Middle frontal gyrus (tissue), 1 donor: Measurements from ENCODE around the gene TSPAN11.

Source experiments
- DNase-seq: peaks from one replicate; pipeline ENCODE4 v3.0.0-alpha.2; 2015; ENCODE audit warnings: low spot score; ENCODE audit errors: extremely low spot score

TSPAN11 gene

GRCh38 chr12:30911207-30911606 is 15.3 kb upstream of the TSPAN11 start:
- no peak for DNase-seq

DNA sequence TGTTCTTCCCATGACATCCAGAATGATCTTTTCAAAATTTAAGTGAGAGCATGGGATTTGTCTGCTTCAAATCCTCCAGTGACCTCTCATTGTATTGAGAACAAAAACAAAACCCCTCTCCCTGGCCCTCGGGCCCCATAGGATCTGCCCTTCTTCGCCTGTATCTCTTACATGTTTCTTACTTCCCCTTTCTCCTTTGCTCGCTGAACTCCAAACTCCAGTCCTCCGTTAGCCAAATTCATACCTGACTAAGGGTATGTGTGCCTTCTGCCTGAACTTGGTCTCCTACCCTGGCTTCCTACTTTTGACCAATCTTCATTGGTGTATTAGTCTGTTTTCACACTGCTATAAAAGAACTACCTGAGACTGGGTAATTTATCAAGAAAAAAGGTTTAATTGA is 13.2 kb upstream of the TSPAN11 start:
- DNase-seq, result no peak

- no peak for DNase-seq
Observed at GRCh38 chr12:30914986-30915591, 11.5 kb upstream of the TSPAN11 start.

- no peak for DNase-seq
Observed at GRCh38 chr12:30923057-30923456, 3.5 kb upstream of the TSPAN11 start.

DNA sequence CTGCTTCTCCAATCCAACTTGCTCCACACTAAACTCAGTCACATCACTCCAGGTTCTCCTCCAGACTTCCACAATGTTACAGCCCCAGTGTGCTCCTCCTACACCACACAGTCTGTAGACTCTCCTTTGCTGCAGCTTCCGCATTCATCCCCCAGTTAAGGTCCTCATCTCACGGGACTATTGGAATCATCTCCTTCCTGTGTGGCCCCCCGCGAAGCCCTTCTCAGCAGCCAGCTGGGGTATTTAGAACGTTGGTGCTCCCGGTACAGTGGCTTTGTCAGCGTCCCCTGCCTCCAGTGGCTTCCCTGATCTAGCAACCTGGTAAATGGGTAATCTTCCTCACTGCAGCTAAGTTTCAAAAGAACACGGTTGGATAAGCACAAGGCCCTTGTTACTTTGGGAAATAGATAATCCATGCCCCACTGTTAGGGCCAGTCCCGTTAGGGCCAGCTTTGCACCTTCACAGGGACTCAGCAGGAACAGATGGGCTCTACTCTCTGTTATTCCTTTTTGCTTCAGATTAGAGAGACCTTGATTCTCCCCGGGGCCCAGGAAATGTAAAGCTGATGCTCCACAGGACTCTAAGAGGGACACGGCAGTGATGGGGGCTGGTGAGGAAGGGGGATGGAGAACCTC is 823 bp upstream of the TSPAN11 start:
- DNase-seq, result no peak

- DNase-seq, result no peak
Observed at GRCh38 chr12:30927222-30927611, 669 bp downstream of the TSPAN11 start.

DNA sequence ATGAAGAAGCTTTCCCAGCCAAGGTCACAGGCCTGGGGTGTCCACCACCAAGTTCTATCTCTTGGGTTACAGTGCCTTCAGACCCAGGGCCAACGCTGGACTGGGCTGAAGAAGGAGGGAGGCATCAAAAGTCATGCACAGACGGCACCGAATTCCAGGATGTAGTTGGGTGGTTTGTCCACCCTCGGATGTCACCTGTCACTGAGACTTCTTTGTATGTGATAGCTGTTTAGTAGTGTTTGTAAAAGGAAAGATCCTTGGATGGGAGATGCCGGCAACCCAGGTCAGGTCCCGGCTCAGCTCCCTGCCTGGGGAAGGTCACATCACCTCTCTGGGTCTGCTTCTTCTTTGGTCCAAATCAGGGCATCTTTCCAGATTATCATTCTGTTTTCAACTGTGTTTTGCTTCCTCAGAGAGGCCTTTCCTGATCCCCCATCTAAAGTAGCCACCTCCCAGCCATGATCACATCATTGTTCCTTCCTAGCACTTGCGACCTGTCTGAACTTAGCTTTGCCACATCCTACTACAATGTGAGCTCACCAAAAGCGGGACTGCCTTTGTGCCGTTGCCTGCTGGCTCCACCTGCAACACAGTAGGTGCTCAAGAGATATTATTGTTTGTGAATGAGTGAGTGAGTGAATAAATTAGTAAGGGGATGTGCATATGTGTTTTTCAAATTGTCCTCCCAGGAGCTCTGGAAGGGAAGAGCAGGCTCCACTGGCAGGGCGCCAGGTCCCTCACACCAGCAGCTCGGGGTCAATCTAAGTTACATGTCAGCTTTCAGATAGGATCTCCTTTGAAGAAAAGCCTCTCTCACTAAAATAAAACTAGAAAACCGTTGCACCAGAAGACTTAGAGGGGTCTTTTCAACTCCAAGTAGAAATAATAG is 2.1 kb downstream of the TSPAN11 start:
- no peak for DNase-seq

- DNase-seq, result no peak
Observed at GRCh38 chr12:30930238-30930637, 3.7 kb downstream of the TSPAN11 start.

- no peak for DNase-seq
Observed at GRCh38 chr12:30930641-30931040, 4.1 kb downstream of the TSPAN11 start.

GRCh38 chr12:30932881-30933280 is 6.3 kb downstream of the TSPAN11 start:
- DNase-seq, result no peak

DNA sequence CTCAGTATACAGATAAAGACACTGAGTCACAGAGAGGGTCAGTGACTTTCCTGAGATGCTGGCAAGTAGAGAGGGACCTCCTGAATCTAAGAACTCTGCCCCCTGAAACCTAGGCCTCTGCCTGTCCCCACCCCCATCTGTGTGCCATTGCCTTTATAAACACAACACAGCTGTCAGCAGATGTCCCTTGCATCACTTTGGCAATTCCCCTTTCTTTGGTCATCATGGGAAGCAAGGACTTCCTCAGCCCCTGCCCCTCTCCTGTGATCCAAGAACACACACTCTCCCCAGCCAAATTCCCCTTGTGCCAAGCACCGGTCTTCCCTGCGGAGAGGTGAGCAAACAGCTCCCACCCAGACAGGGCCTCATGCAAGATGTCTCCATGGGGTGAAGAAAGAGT is 8.3 kb downstream of the TSPAN11 start:
- no peak for DNase-seq

- no peak for DNase-seq
Observed at GRCh38 chr12:30936036-30936435, 9.5 kb downstream of the TSPAN11 start.

DNA sequence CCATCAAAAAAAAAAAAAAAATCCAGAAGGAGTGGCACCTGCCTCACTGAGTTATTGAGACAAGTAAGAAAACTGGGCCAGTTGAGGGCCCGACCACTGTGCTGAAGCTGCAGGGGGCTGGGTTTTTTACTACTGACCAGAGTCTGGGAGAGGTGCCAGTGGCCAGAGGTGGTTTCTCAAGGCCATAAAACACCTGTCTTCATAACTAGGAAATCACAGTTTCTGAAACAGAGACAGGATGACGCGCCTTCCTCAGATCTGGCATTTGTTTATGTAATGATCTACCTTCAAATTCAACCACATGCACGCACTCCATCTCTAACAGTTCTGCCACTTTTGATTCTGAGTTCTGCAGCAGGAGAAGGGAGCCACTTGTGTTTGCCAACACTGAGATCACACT is 12.7 kb downstream of the TSPAN11 start:
- no peak for DNase-seq

DNA sequence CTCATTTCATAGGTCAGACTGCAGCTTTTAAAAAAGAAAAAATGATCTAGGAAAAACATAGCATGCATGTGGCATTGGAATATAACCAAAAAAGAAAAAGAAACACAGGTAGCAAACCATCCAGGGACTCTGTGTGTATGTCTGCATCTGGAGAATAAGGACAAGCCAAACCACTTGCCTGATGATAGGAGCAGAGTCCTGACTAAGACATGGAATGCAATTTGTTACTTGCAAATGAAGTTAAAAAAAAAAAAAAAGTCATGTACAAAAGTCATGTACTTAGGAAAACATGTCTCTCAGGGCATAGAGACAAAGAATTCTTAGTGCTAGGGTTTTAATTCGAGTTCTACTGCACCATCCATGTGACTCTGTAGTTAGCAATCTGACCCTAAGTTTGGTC is 15.9 kb downstream of the TSPAN11 start:
- DNase-seq, result no peak

GRCh38 chr12:30942936-30943335 is 16.4 kb downstream of the TSPAN11 start:
- no peak for DNase-seq

DNA sequence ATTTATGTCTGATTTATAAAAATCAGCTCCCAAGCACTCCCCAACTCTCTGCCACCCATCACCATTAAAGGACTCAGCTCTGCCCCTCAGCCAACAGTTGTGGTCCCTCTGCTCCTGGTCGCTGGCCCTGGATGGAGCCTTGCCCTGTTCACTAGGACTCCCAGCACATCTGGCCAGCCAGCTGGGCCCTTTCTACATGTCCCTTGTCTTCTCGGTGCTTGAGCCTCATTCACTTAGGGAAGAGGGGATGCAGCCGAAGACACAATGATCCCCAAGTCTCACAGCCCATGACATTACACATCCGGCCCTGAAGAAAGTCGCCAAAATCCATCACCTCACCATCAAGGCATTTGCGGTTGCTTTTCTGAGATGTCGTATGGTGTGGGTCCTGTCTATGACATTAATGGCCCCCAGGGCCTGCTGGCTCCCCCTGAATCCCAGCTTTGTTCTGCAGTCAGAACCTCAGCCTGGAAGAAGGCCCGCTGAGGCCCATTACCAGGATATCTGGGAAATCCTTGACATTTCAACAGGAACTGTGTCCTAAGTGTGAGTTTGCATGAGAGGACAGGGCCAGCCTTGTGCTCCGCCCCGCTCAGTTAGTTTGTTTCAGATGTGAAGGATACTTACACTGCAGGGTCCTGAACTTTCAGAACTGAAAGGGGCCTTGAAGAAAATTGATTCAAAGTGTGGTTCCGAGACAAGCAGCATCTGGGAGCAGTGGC is 19.1 kb downstream of the TSPAN11 start:
- DNase-seq, result no peak

- DNase-seq, result no peak
Observed at GRCh38 chr12:30952015-30952414, 25.5 kb downstream of the TSPAN11 start.

GRCh38 chr12:30953257-30953656 is 26.7 kb downstream of the TSPAN11 start:
- no peak for DNase-seq

DNA sequence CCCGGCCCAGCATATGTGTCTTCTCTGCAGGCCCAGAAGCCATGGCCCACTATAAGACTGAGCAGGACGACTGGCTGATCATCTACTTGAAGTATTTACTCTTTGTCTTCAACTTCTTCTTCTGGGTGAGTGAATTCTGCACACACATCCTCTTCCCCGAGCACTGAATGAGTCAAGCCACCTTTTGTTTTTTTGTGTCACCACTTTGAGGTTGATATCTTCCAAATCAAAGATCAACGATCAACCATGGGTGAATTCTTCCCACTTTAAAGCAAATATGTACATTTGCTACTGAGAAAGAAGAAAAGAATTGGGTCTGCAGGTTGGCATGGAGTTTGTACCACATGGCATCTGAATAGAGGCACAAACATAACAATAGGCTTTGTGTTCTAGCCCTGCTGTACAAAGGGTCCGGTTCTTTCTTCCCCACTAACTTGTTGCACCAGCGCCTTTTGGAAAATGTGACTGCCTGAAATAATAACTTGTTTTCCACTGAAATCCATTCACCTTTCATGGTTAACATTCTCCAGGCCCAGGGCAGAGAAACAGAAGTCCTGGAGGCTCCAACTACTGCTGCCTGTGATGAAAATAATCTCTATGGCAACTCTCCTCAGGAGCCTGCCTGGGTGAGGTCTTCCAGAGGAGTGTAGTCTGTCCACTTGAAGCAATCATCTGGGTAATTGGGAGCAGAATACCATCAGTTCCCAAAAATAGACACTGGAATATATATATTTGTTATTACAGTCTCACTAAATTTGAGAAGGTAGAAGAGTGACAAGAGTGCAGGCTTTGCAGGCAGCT is 27.6 kb downstream of the TSPAN11 start:
- DNase-seq, result no peak

- no peak for DNase-seq
Observed at GRCh38 chr12:30955214-30955613, 28.7 kb downstream of the TSPAN11 start.

DNA sequence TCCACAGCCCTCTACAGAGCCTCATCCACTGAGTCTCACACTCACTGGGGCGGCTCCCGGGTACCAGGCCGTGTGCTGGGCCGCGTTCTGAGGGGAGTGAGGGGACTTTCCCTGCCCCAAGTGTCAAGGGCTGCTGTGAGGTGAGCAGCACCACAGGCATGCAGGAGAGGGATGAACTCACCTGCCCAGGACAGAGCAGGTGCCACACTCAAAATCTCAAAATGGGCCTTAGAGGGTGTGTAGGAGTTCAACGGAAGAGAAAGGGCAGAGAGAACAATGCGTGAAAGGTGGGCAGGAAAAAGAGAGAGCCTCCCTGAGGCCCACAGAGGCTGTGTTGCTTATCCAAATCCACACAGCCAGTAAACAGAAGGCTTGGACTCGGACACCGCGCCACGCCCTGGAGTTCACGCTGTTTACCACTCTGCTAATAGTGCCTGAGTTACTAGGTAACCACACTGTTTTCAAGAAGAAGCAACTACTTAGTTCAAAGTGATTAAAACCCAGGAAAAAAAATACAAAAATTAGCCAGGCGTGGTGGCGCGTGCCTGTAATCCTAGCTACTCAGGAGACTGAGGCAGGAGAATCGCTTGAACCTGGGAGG is 32.7 kb downstream of the TSPAN11 start:
- DNase-seq, result no peak
